A673 (cell line): Measurements from ENCODE around the gene ANKRD13D.

ENCODE experiments used
- EZH2 ChIP-seq: fragments of 200-600 bp; sonication (generic); IDR thresholded peaks from 2 replicates; pipeline ENCODE4 v1.6.1; 2017; ENCODE audit warnings: borderline replicate concordance, low read depth, mild to moderate bottlenecking, mixed read lengths, antibody characterized with exemption, low read length; ENCODE audit not compliant: poor library complexity, severe bottlenecking
- TF ChIP-seq, protein P1 (sequence below): fragments of 300-800, 200-600 bp; sonication (generic); conservative IDR thresholded peaks from 2 replicates; pipeline ENCODE4 v1.5.1; 2017; ENCODE audit warnings: low read depth, mild to moderate bottlenecking, antibody characterized with exemption, low read length, moderate library complexity, mixed read lengths

DNA sequence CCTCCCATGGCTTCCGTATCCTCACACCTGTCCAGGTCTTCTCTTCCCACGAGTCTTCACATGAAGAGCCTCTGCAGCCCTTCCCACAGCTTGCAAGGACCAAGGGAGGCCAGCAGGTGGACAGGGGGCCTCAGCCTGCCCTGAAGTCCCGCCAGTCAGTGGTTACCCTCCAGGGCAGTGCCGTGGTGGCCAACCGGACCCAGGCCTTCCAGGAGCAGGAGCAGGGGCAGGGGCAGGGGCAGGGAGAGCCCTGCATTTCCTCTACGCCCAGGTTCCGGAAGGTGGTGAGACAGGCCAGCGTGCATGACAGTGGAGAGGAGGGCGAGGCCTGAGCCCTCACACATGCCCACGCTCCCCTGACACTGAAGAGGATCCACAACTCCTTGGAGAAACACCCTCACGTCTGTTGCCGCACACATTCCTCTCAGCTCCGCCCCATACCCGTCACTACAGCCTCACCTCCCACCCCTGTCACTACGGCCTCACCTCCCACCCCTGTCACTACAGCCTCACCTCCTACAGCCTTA lies 22.5 kb downstream of the ANKRD13D start:
- no peak for TF ChIP-seq EZH2
- TF ChIP-seq, protein P1, sequence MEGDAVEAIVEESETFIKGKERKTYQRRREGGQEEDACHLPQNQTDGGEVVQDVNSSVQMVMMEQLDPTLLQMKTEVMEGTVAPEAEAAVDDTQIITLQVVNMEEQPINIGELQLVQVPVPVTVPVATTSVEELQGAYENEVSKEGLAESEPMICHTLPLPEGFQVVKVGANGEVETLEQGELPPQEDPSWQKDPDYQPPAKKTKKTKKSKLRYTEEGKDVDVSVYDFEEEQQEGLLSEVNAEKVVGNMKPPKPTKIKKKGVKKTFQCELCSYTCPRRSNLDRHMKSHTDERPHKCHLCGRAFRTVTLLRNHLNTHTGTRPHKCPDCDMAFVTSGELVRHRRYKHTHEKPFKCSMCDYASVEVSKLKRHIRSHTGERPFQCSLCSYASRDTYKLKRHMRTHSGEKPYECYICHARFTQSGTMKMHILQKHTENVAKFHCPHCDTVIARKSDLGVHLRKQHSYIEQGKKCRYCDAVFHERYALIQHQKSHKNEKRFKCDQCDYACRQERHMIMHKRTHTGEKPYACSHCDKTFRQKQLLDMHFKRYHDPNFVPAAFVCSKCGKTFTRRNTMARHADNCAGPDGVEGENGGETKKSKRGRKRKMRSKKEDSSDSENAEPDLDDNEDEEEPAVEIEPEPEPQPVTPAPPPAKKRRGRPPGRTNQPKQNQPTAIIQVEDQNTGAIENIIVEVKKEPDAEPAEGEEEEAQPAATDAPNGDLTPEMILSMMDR: no peak
